HG03354 (cell line): ENCODE data around the gene DLG4.

Experiments
- ATAC-seq: cut with Tn5 transposase; IDR thresholded peaks from one replicate; pipeline ENCODE4 v1.9.1; 2021; ENCODE audit warnings: mild to moderate bottlenecking; ENCODE audit not compliant: unreplicated experiment, poor library complexity, severe bottlenecking

The DLG4 gene

DNA sequence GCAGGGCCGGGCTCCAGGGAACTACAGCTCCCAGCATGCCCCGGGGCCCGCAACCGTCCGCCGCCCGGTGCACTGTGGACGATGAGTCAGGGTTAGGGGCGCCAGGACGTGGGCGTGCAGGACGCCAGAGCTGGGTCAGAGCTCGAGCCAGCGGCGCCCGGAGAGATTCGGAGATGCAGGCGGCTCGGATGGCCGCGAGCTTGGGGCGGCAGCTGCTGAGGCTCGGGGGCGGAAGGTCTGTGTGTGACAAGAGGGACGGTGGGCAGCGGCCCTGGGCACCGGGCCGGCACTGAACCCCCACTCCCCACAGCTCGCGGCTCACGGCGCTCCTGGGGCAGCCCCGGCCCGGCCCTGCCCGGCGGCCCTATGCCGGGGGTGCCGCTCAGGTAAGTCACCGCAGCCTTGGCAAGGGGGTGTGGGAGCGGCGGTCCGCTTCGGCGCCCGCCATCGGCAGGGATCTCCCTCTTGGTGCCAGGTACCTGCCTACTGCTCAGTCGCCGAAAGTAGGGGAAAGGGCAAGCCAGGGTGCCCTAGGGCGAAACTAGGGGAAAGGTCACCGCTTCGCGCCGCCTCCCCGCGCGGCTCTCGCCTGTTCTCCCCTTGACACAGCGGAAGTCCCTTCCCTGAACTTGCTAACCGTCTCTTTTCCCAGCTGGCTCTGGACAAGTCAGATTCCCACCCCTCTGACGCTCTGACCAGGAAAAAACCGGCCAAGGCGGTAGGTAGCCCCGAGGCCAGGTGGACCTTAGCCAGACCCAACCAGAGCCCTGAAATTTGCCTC is at the start of gene DLG4, which contains the start of gene ACADVL:
TSS of gene DLG4 (minus strand) at position 25 of the 781 bp plus-strand sequence.
TSS of gene ACADVL (plus strand) at position 127 of the 781 bp plus-strand sequence. CDS start at position 174, 47 bp downstream.
- peak; percentile 62 for ATAC-seq

DNA sequence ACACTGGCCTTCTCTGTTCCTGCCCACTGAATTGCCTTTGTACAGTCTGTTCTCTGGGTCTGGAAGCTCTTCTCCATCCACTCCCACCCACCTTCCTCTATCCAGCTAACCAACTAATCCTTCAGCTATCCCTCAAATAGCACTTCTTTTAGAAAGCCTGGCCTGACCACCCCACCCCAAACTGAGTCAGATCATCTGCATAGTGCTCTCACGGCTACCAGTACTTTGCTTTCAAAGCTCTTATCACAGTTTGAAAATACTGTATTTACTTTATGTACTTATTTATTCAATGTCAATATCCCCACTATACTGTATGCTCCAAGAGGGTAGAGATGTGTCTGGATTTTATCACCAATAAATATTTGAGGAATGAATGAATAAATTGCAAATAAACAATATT is 47.1 kb upstream of the DLG4 start:
- no peak for ATAC-seq

DNA sequence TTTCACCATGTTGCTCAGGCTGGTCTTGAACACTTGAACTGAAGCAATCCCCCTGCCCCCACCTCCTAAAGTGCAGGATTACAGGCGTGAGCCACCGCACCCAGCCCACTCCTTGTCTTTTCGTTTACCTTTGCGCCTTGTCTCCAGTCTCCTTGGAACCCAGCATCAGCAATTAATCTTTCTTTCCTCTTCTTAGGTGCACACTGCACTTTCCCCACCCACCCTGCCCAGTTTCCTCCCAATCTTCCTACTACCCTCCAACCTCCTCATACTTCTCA is 44.1 kb upstream of the DLG4 start:
- ATAC-seq: no peak

GRCh38 chr17:7262935-7263800 is 43.5 kb upstream of the DLG4 start:
- ATAC-seq: no peak

- no peak for ATAC-seq
These were observed 42.7 kb upstream of the DLG4 start, which contains the start of gene CLDN7 for GRCh38 chr17:7262192-7262934. Gene CLDN7 (minus strand): TSS chr17:7262478. CDS start chr17:7262043, 435 bp downstream.

GRCh38 chr17:7261379-7262191 is 41.9 kb upstream of the DLG4 start:
- no peak for ATAC-seq

GRCh38 chr17:7260651-7261378 is 41.2 kb upstream of the DLG4 start:
- ATAC-seq: no peak

- no peak for ATAC-seq
These were observed 40.5 kb upstream of the DLG4 start for GRCh38 chr17:7260151-7260550.

- ATAC-seq: no peak
These were observed 39.9 kb upstream of the DLG4 start for GRCh38 chr17:7259555-7259889.

- no peak for ATAC-seq
These were observed 39.3 kb upstream of the DLG4 start for GRCh38 chr17:7258731-7259554.

DNA sequence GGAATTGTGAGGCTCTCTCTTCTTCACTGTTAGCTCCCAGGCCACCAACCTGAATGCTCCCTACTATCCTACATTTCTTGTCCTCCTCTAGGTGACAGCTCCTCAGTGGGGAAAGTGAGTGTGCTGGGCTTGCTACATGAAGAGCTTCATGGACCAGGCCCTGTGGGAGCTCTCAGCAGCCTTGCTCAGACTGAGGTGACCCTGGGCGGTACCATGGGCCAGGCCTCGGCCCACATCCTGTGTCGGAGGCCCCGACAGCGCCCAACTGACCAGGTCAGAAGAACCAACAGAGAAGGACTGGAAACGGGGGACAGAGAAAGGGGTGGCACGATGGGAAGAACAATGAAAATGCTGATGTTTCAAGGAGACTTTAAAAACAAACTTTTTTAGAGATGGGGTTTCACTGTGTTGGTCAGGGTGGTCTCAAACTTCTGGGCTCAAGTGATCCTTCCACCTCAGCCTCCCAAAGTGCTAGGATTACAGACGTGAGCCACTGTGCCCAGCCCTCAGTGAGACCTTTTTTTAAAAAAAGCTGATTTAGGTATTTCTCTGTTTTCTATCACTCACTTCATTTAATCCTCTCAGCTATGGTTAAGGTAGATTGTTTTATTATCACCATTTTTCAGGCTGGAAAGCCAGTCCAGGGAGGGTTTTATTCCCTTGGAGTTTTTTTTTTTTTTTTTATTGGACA is 37.3 kb upstream of the DLG4 start:
- no peak for ATAC-seq

GRCh38 chr17:7254511-7254910 is 34.9 kb upstream of the DLG4 start:
- ATAC-seq: no peak

- ATAC-seq: no peak
These were observed 33.4 kb upstream of the DLG4 start for GRCh38 chr17:7253082-7253481.

- ATAC-seq: peak; percentile 63
These were observed 32.8 kb upstream of the DLG4 start, which contains the start of gene ELP5 for GRCh38 chr17:7252176-7253043. Gene ELP5 (plus strand): TSS chr17:7252215. CDS start chr17:7252551, 336 bp downstream.

GRCh38 chr17:7251661-7252175 is 32.1 kb upstream of the DLG4 start, which contains the start of gene CTDNEP1:
Gene CTDNEP1 (minus strand): TSS chr17:7251734. CDS start chr17:7251296, 438 bp downstream.
- peak; percentile 88 for ATAC-seq
